Glutamatergic neuron (in vitro differentiated cells): ENCODE data around the gene CFAP20DC. TPM values are rescaled to one million over a fixed set of nuclear protein-coding genes. Genes with fewer than 3 reads are reported as not detected.

Experiments
- DNase-seq: peaks from one replicate; pipeline ENCODE4 v3.0.0; 2022
- H3K27ac Mint-ChIP-seq: one replicate; pipeline ENCODE4 v1.8.0; 2020; ENCODE audit warnings: mild to moderate bottlenecking, mixed read lengths, inconsistent platforms; ENCODE audit not compliant: unreplicated experiment
- H3K27me3 Mint-ChIP-seq: one replicate; pipeline ENCODE4 v1.8.0; 2020; ENCODE audit warnings: mild to moderate bottlenecking, moderate library complexity, mixed read lengths, inconsistent platforms; ENCODE audit not compliant: unreplicated experiment
- H3K36me3 Mint-ChIP-seq: one replicate; pipeline ENCODE4 v1.8.0; 2020; ENCODE audit warnings: mild to moderate bottlenecking, mixed read lengths, inconsistent platforms; ENCODE audit not compliant: unreplicated experiment
- H3K4me1 Mint-ChIP-seq: one replicate; pipeline ENCODE4 v1.8.0; 2020; ENCODE audit warnings: mild to moderate bottlenecking, low read depth, mixed read lengths, inconsistent platforms; ENCODE audit not compliant: unreplicated experiment
- H3K4me3 Mint-ChIP-seq: one replicate; pipeline ENCODE4 v1.8.0; 2020; ENCODE audit warnings: mild to moderate bottlenecking, mixed read lengths, inconsistent platforms; ENCODE audit not compliant: unreplicated experiment
- H3K9me3 Mint-ChIP-seq: one replicate; pipeline ENCODE4 v1.8.0; 2020; ENCODE audit warnings: mild to moderate bottlenecking, moderate library complexity, mixed read lengths, inconsistent platforms; ENCODE audit not compliant: unreplicated experiment
- CTCF ChIP-seq: fragments of 200-600 bp; sonication (generic); IDR thresholded peaks from one replicate; pipeline ENCODE4 v1.5.0; 2021; ENCODE audit not compliant: partially characterized antibody, unreplicated experiment
- total RNA-seq: library from RNA; stranded (reverse); fragmentation: NEBNext Ultra II Directional; extraction: Animal tissue kit (Norgen Biotek cat#: 25700); gene quantifications from one replicate; pipeline ENCODE4 v1.2.1, GENCODE V29; 2021; ENCODE audit not compliant: unreplicated experiment

CFAP20DC gene
- total RNA-seq, 1 donor from 2014 or later = 8.4 TPM

GRCh38 chr3:58888087-58888486 is 161.7 kb downstream of the CFAP20DC start:
- H3K36me3 Mint-ChIP-seq = peaks cover 6% of the 10 kb centered on the region
- no peak for TF ChIP-seq CTCF
- H3K4me1 Mint-ChIP-seq = no peaks in the 10 kb centered on the region
- no peak overlapping the region for H3K27ac Mint-ChIP-seq
- no peak overlapping the region for H3K4me3 Mint-ChIP-seq
- H3K9me3 Mint-ChIP-seq = peaks cover 2% of the 10 kb centered on the region
- no peak for DNase-seq
- H3K27me3 Mint-ChIP-seq = no peaks in the 10 kb centered on the region

- no peaks in the 10 kb centered on the region for H3K36me3 Mint-ChIP-seq
- no peaks in the 10 kb centered on the region for H3K4me1 Mint-ChIP-seq
- no peak overlapping the region for H3K4me3 Mint-ChIP-seq
- no peak for DNase-seq
- no peaks in the 10 kb centered on the region for H3K27me3 Mint-ChIP-seq
- no peaks in the 10 kb centered on the region for H3K9me3 Mint-ChIP-seq
- TF ChIP-seq CTCF = no peak
- H3K27ac Mint-ChIP-seq = no peak overlapping the region
These were observed 165.4 kb downstream of the CFAP20DC start for GRCh38 chr3:58884453-58884852.

GRCh38 chr3:58880182-58880581 is 169.6 kb downstream of the CFAP20DC start:
- no peak for DNase-seq
- Mint-ChIP-seq H3K4me1 (no peaks in the 10 kb centered on the region), H3K27me3 (peaks cover 2% of the 10 kb centered on the region), H3K4me3 (no peak overlapping the region), H3K9me3 (no peaks in the 10 kb centered on the region), H3K27ac (no peak overlapping the region), H3K36me3 (no peaks in the 10 kb centered on the region)
- no peak for TF ChIP-seq CTCF

GRCh38 chr3:58874795-58875194 is 175.0 kb downstream of the CFAP20DC start:
- no peak overlapping the region for H3K27ac Mint-ChIP-seq
- H3K4me1 Mint-ChIP-seq = no peaks in the 10 kb centered on the region
- no peaks in the 10 kb centered on the region for H3K9me3 Mint-ChIP-seq

GRCh38 chr3:58874248-58874741 is 175.5 kb downstream of the CFAP20DC start:
- TF ChIP-seq CTCF = no peak
- Mint-ChIP-seq H3K4me1 (no peaks in the 10 kb centered on the region), H3K27ac (no peak overlapping the region), H3K27me3 (peaks cover 4% of the 10 kb centered on the region), H3K4me3 (no peak overlapping the region), H3K9me3 (no peaks in the 10 kb centered on the region), H3K36me3 (no peaks in the 10 kb centered on the region)
- no peak for DNase-seq

More at GRCh38 chr3:58874795-58875194, 175.0 kb downstream of the CFAP20DC start:
- no peaks in the 10 kb centered on the region for H3K36me3 Mint-ChIP-seq
- DNase-seq = no peak
- peaks cover 2% of the 10 kb centered on the region for H3K27me3 Mint-ChIP-seq
- H3K4me3 Mint-ChIP-seq = no peak overlapping the region
- no peak for TF ChIP-seq CTCF
